UCSD-AML1 (cell line): ENCODE measurements around the gene ING4.

Source experiments
- DNase-seq: peaks from one replicate; lab custom pipeline; 2025; ENCODE audit not compliant: unreplicated experiment; lab: John Stamatoyannopoulos, UW

The ING4 gene

GRCh38 chr12:6607751-6608591 lies 54.9 kb downstream of the ING4 start:
- DNase-seq = peak; percentile 48

DNA sequence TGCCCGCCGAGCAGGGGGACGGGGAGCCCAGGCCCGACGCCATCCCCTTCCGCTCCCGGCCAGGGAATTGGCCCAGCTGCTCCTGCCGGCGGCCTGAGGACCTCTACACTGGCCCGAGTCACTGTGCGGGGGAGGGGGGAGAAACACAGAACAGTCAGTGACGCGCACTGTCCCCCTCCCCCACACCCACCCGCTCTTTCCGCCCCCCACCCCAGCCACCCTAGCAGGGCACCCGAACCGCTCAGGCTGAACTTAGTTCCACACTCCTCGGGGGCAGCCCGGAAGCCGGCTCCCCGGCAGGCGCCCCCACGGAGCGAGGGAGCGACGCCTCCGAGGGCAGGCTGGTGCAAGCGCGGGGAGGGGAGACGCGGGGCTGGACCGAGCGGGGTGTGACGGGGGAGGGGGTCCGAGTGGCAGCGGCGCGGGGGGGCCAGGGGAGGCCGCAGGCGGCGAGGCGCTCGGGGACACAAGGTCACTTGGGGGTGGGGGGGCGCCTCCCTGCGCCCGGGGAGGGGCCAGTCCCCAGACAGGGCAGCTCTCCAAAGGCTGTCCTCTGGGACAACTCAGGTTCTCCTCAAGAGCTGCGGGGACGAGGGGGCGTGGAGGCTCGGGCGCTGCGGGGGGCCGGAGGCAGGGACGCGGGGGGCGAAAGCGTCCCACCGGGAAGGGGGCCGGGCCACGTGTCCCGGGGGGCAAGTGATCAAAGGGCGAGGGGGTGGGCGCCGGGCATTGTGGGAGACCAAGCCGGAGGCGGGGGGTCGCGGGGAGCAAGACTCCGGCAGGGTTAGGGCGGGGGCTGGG lies 56.4 kb downstream of the ING4 start:
- DNase-seq = peak; percentile 61

DNA sequence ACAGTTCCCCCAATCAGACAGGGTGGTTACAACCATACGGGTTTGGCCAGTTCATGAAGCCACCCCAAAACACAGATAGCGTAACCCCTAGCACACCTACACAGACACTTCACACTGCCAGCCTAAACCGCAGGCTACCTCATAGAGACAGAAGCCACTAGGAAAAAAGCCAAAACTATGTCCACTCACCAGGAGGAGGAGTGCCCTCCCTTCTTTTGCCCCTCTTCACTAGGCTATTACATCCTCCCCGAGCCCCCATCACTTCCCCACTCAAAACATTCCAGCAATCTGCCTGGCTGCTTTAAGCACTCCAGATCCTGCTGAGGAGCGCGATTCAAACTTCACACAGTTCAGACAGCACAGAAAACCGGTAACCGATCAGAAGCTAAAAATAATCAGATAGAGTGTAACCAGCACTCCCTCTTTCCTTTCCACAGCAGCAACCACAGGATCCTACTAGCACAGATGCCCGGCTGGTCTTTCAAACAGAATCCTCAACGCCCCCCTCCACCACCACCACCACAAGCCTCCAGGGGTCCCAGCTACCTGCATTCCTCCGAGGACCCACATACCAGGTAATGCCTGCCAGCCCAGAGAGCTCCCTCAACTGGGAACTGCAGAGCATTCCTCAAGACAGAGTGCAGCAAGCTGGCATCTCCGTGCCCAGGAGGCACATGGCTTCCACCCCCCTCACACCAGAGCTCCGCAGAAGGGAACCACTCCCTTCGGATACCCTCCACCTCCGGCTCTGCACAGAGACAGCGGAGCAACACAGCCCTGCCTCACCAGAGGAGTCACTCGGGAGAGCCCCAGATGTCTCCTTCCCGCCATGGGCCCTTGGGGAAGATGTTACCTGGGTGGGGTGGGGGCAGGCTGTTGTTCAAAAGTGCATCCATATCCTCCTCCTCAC lies 57.2 kb downstream of the ING4 start:
- DNase-seq = no peak

DNA sequence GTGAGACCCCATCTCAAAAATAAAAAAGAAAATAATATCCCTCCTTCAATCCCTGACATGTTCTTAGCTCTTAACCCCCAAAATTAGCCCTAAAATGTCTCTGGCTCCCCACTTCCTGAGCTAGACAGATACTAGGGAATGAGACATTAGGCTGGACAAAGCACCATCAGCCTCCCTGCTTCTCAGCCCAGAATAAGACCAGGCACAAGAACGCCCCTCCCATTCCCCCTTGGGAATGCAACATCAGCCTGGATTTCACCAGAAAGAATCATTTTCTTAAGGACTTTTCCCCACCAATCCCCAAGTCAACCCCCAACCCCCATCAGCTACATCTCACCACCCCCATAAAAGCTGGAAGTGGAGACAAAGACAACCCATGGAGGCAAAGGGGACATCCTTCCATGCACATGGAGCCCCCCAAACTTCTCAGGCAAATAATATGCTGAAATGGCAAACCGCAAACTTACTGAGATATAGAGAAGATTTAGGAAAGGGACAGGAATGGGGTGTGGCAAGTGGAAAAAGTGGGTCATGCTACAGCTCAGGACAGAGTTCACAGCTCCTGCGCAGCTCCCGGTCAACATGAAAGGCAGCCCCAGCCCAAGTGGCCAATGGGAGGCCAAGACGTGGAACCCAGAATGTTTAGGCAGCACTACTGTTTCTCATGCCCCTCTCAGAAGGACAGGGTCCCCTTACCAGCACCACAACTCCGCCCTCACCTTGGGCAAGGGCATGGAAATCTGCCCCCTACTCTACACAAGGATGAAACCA lies 58.5 kb downstream of the ING4 start:
- DNase-seq = no peak

DNA sequence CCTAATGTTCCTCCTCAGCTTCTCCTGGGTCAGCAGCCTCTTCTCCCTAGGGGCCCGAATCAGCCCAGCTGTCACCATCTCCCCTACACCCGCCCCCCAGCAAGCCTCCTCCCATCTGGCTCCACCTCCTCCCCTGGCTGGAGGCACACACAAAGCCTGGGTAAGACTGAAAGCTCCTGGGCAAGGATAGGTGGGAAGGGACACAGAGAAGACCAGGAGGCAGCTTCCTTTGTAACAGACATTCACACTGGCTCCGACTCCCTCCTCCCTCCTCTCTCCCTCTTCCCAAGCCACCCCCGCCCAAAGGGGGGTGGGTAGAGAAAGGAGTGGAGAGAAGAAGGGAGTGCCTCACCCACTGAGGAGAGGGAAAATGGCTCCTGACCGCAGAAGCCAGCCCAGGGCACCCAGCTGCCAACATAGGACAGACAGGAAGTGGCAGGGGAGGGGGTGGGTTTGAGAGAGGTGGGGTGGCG lies 59.8 kb downstream of the ING4 start:
- peak; percentile 46 for DNase-seq

DNA sequence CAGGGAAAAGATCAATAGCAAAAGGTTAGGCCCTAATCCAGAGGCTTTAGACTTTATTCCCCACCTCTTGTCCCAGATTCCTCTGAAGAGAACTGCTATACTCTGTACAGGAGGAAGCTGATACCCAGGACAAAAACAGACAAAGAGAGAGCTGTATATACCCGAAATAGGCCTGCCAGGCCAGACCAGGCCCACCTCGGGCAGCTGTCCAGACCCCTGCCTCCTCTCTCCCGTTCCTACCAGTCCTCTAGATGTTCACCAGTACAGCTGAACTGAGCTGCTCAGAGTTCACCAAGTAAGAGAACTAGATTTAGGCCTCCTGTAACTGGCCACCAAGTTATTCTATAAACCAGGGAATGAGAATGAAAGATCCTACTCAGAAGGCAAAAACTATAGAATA lies 60.4 kb downstream of the ING4 start:
- DNase-seq = no peak
